ENCODE data around the gene PATJ. TPM values are rescaled to one million over a fixed set of nuclear protein-coding genes. Genes with fewer than 3 reads are reported as not detected.
A peak's percentile ranks its signal among the peaks of the same experiment; 100 is the strongest.
"Not testable (repeated sequence)": the region's sequence is repeated elsewhere in the genome, so short reads cannot be mapped to it uniquely, and the experiment has no call there.

Gene PATJ
- total RNA-seq, 1 experiment from 2014 or later: 47.3 TPM

- no peak overlapping the region for H2AK5ac ChIP-seq (ENCODE audit: insufficient read length, low read length)
- H4K91ac ChIP-seq (ENCODE audit: insufficient read length, low read depth, low read length): no peak overlapping the region
- H4K8ac ChIP-seq (replicated peaks; ENCODE audit: insufficient read length, low read depth, low read length): no peak overlapping the region
- WGBS (ENCODE audit: extremely low coverage, insufficient read length, low lambda C conversion rate): no CpG with 5 or more reads among the region's 7 CpGs
- Mint-ChIP-seq H3K4me1 (peaks cover 76 to 79% of the 10 kb centered on the region in 2 experiments), H3K36me3 (ENCODE audit: insufficient read depth in 1 of 3, low read depth in 3 of 3) (no peaks in the 10 kb centered on the region), H3K27me3 (ENCODE audit: low read depth) (no peaks in the 10 kb centered on the region), H3K9me3 (no peaks in the 10 kb centered on the region), H3K27ac (peak overlapping the region; percentile 97 to 99 (median 98)), H3K4me3 (peak overlapping the region; percentile 50 to 71)
- no peaks in the 10 kb centered on the region for H3K79me1 ChIP-seq (ENCODE audit: insufficient read depth, low read depth, low read length, poor library complexity, severe bottlenecking)
- no peak overlapping the region for H3K14ac ChIP-seq (ENCODE audit: insufficient read depth, low read length)
- H3K56ac ChIP-seq (ENCODE audit: insufficient read length, low read depth, low read length): no peak overlapping the region
- peak; percentile 66 for DNase-seq
- TF ChIP-seq CTCF (conservative IDR thresholded peaks at IDR 0.05): no peak
- H3K4ac ChIP-seq (ENCODE audit: low read depth, low read length): no peak overlapping the region
- peak overlapping the region; percentile 53 for H3K27ac ChIP-seq (ENCODE audit: insufficient read length, low read depth, low read length)
- no peak overlapping the region for H2BK15ac ChIP-seq (ENCODE audit: low read depth, low read length)
- no peak overlapping the region for H2BK20ac ChIP-seq (ENCODE audit: low read depth, low read length, poor library complexity, severe bottlenecking)
- H2AFZ ChIP-seq (ENCODE audit: low read length): no peak overlapping the region
- no peak overlapping the region for H2BK12ac ChIP-seq (ENCODE audit: insufficient read length, low read depth, low read length)
- no peak overlapping the region for H3T11ph ChIP-seq (ENCODE audit: low read length)
- H3K4me1 ChIP-seq (ENCODE audit: insufficient read depth, low read length): peaks cover 16% of the 10 kb centered on the region; the same call in 1 of the 2 replicates
- no peak overlapping the region for H4K5ac ChIP-seq (ENCODE audit: insufficient read length, low read depth, low read length)
- no peak overlapping the region for H3K23ac ChIP-seq (ENCODE audit: insufficient read length, low read depth, low read length)
- H2BK120ac ChIP-seq (ENCODE audit: low read depth, low read length, poor library complexity, severe bottlenecking): no peak overlapping the region
- H3K4me2 ChIP-seq (ENCODE audit: insufficient read depth, insufficient read length, low read length): peak overlapping the region; percentile 57
- no peak overlapping the region for H3K9ac ChIP-seq (ENCODE audit: extremely low read depth, insufficient read length, low read length)
- no peak overlapping the region for H2BK5ac ChIP-seq (ENCODE audit: insufficient read length, low read length)
- no peaks in the 10 kb centered on the region for H4K20me1 ChIP-seq (ENCODE audit: control insufficient read depth, insufficient read depth, insufficient read length)
- H3K23me2 ChIP-seq (ENCODE audit: insufficient read length, low read depth, low read length, poor library complexity, severe bottlenecking): no peaks in the 10 kb centered on the region
- no peaks in the 10 kb centered on the region for H3K9me3 ChIP-seq (ENCODE audit: control insufficient read depth, low read depth, low read length)
- H3K79me2 ChIP-seq (ENCODE audit: insufficient read depth, low read length): no peaks in the 10 kb centered on the region
- H3K27me3 ChIP-seq (ENCODE audit: insufficient read depth, low read length): no peaks in the 10 kb centered on the region
- H3K18ac ChIP-seq (ENCODE audit: insufficient read length, low read depth, low read length): no peak overlapping the region
Measured at GRCh38 chr1:62181532-62181931, 439.3 kb downstream of the PATJ start.

DNA sequence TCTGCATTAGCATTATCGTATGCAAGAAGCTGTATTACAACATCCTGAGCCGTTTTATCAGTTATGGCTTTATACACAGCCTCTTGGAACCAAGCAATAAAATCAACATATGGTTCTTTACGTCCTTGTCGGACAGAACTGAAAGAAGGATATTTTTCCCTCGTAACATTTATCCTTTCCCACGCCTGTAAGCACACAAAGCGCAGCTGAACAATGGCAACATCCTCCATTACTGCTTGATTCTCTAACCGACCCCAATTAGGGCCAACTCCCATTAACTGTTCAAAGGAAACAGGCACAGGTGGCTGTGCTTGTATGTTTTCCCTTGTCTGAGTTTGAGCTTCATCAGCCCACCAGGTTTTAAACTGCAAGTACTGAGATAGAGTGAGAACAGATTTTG, 439.9 kb downstream of the PATJ start:
- H2BK5ac ChIP-seq (ENCODE audit: insufficient read length, low read length); H3K9me3 ChIP-seq (ENCODE audit: control insufficient read depth, low read depth, low read length); H3K79me2 ChIP-seq (ENCODE audit: insufficient read depth, low read length); DNase-seq; H2BK15ac ChIP-seq (ENCODE audit: low read depth, low read length); H4K91ac ChIP-seq (ENCODE audit: insufficient read length, low read depth, low read length); H4K20me1 ChIP-seq (ENCODE audit: control insufficient read depth, insufficient read depth, insufficient read length); H3K4ac ChIP-seq (ENCODE audit: low read depth, low read length); H2AK5ac ChIP-seq (ENCODE audit: insufficient read length, low read length); H3K27me3 Mint-ChIP-seq (ENCODE audit: low read depth); H3K23me2 ChIP-seq (ENCODE audit: insufficient read length, low read depth, low read length, poor library complexity, severe bottlenecking); H2BK120ac ChIP-seq (ENCODE audit: low read depth, low read length, poor library complexity, severe bottlenecking); H3K18ac ChIP-seq (ENCODE audit: insufficient read length, low read depth, low read length); H2BK20ac ChIP-seq (ENCODE audit: low read depth, low read length, poor library complexity, severe bottlenecking); H4K5ac ChIP-seq (ENCODE audit: insufficient read length, low read depth, low read length); H3K36me3 Mint-ChIP-seq (ENCODE audit: insufficient read depth in 1 of 3, low read depth in 3 of 3); H2BK12ac ChIP-seq (ENCODE audit: insufficient read length, low read depth, low read length); H3K27me3 ChIP-seq (ENCODE audit: insufficient read depth, low read length); H4K8ac ChIP-seq (replicated peaks; ENCODE audit: insufficient read length, low read depth, low read length); H3K23ac ChIP-seq (ENCODE audit: insufficient read length, low read depth, low read length); H2AFZ ChIP-seq (ENCODE audit: low read length); H3K79me1 ChIP-seq (ENCODE audit: insufficient read depth, low read depth, low read length, poor library complexity, severe bottlenecking); H3K9me3 Mint-ChIP-seq; H3K14ac ChIP-seq (ENCODE audit: insufficient read depth, low read length); H3K56ac ChIP-seq (ENCODE audit: insufficient read length, low read depth, low read length): not testable (repeated sequence)
- no CpG with 5 or more reads among the region's 8 CpGs for WGBS (ENCODE audit: extremely low coverage, insufficient read length, low lambda C conversion rate)
- Mint-ChIP-seq H3K27ac (peak overlapping the region; percentile 97 to 99 (median 98)), H3K4me3 (peak overlapping the region; percentile 50 to 71; a peak in 4 of 5 replicates), H3K4me1 (peaks cover 70 to 74% of the 10 kb centered on the region in 2 experiments)
- Histone ChIP-seq H3K4me2 (ENCODE audit: insufficient read depth, insufficient read length, low read length) (peak overlapping the region; percentile 57), H3K9ac (ENCODE audit: extremely low read depth, insufficient read length, low read length) (peak overlapping the region; percentile 14), H3K4me1 (ENCODE audit: insufficient read depth, low read length) (peaks cover 16% of the 10 kb centered on the region; the same call in 1 of the 2 replicates), H3K27ac (ENCODE audit: insufficient read length, low read depth, low read length) (peak overlapping the region; percentile 53), H3T11ph (ENCODE audit: low read length) (peak overlapping the region; percentile 22)

Measured in H9 (cell line).